Thoracic aorta (tissue), 2 donors: Measurements from ENCODE around the gene NPLOC4. TPM values are rescaled to one million over a fixed set of nuclear protein-coding genes. Genes with fewer than 3 reads are reported as not detected.

ENCODE experiments used
- ATAC-seq: fragments of 150-250 bp; one replicate; pipeline ENCODE4 v1.8.0; 2017; ENCODE audit warnings: low read depth; ENCODE audit not compliant: insufficient number of reproducible peaks, low FRiP score
- DNase-seq: peaks from one replicate; pipeline ENCODE4 v3.0.0-alpha.2; 2020; ENCODE audit warnings: low spot score
- H3K27ac ChIP-seq, 2 donors: fragments of 200-600 bp; sonication (generic); 1 replicate in 1 of 2; 2 replicates in 1 of 2; pipeline ENCODE4 v1.5.1; 2016; ENCODE audit warnings: mild to moderate bottlenecking in 2 of 2, moderate library complexity in 2 of 2
- H3K27me3 ChIP-seq: fragments of 200-600 bp; sonication (generic); replicated peaks from 2 replicates; pipeline ENCODE4 v1.6.0; 2016; ENCODE audit warnings: mild to moderate bottlenecking; ENCODE audit not compliant: insufficient read depth
- H3K36me3 ChIP-seq: fragments of 200-600 bp; sonication (generic); one replicate; pipeline ENCODE4 v1.5.1; 2016
- H3K4me1 ChIP-seq, 2 donors: fragments of 200-600 bp; sonication (generic); 1 replicate in 1 of 2; 2 replicates in 1 of 2; pipeline versions ENCODE4 v1.5.1 to v1.6.0; 2016; ENCODE audit warnings: low read depth in 2 of 2, mild to moderate bottlenecking in 1 of 2; ENCODE audit not compliant: control insufficient read depth in 1 of 2
- H3K4me3 ChIP-seq: fragments of 200-600 bp; sonication (generic); 2 replicates; pipeline ENCODE4 v1.5.1; 2016; ENCODE audit warnings: mild to moderate bottlenecking
- H3K9me3 ChIP-seq: fragments of 200-600 bp; sonication (generic); 2 replicates; pipeline ENCODE4 v1.5.1; 2016
- total RNA-seq, 2 donors: library from RNA; depleted of rRNA; stranded (reverse); fragments of >200 nt; gene quantifications; one replicate each; pipeline versions ENCODE4 v1.1.0 to v1.2.3, GENCODE V29; 2016
- TF ChIP-seq, protein P1 (sequence below): fragments of 200-600 bp; sonication (generic); IDR thresholded peaks from one replicate; pipeline ENCODE4 v1.5.1; 2019; ENCODE audit warnings: antibody characterized with exemption

Gene NPLOC4
- total RNA-seq, 2 donors from 2014 or later = 77.3 to 105 TPM

DNA sequence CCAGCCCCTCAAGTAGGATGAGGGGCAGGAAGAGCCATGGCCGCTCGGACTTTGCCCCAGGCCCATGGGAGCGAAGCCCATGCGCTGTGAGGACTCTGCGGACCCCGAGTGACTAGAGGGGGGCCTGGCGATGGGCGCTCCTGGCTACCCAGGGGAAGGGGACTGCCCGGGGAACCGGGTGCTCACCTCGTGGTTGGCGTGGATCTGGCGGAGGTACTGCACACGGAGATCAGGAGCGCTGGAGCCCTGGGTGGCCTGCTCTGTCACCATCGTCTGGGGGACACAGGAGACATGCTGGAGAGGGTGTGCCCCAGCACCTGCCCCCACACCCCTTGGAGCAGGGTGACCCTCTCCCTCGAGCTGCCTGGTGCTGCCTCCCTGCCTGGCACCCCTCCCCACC lies 95.8 kb downstream of the NPLOC4 start:
- TF ChIP-seq, protein P1, sequence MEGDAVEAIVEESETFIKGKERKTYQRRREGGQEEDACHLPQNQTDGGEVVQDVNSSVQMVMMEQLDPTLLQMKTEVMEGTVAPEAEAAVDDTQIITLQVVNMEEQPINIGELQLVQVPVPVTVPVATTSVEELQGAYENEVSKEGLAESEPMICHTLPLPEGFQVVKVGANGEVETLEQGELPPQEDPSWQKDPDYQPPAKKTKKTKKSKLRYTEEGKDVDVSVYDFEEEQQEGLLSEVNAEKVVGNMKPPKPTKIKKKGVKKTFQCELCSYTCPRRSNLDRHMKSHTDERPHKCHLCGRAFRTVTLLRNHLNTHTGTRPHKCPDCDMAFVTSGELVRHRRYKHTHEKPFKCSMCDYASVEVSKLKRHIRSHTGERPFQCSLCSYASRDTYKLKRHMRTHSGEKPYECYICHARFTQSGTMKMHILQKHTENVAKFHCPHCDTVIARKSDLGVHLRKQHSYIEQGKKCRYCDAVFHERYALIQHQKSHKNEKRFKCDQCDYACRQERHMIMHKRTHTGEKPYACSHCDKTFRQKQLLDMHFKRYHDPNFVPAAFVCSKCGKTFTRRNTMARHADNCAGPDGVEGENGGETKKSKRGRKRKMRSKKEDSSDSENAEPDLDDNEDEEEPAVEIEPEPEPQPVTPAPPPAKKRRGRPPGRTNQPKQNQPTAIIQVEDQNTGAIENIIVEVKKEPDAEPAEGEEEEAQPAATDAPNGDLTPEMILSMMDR = no peak
- H3K4me3 ChIP-seq = no peak overlapping the region
- H3K27ac ChIP-seq = no peak overlapping the region
- no peak for DNase-seq
- peaks cover 0 to 4% of the 10 kb centered on the region in 2 donors for H3K4me1 ChIP-seq
- no peak for ATAC-seq
- H3K27me3 ChIP-seq = no peaks in the 10 kb centered on the region
- H3K36me3 ChIP-seq = peaks cover 40% of the 10 kb centered on the region
- no peaks in the 10 kb centered on the region for H3K9me3 ChIP-seq

DNA sequence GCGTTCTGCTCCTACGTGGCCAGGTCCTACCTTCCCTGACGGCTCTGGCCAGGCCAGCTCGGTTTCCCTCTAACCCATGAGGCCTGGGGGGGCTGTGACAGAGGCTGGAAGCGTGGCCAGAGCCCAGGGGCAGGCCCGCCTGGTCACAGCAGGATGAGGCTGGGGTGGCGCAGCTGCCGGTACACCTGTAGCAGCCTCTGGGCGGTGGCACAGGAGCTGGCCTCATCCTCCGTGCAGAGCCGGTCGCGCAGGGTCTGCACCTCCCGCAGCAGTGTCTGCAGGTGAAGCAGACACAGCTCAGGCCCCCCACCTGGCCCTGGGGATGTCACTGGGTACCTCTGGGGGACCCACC lies 96.3 kb downstream of the NPLOC4 start:
- no peak for ATAC-seq
- TF ChIP-seq, protein P1 = no peak
- peaks cover 35% of the 10 kb centered on the region for H3K36me3 ChIP-seq

DNA sequence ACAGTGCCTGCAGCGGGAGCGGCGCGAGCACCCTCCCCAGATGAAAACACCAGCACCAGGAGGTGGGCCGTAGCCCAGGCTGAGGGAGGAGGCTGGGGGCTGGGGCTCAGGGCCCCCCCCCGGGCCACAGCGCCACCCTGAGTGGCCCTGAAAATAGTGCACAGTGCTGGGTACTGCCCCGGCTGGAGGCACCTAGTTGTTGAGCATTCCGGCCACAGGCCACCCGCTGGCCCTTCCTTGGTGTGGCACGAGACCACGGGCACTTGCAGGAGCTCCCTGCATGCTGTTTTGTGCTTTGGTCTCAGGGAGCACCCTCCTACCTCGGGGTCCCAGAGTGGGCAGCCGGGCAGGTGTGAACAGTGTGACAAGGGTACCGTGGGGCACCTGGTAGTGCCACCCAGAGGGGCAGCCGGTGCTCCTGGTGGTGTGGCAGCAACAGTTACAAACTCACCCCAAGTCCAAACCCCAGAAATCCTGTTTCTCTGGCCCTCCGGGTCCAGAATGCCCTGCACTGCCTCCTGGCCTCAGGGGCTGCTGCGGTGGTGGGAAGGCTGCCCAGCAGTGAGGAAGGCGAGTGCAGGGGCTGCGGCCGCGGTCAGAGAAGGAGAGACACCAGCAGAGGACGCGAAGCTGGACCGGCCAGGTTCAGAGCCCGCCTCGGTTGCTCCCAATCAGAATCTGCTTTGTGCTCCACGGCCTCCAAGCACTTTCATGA lies 96.8 kb downstream of the NPLOC4 start:
- Histone ChIP-seq H3K27ac (no peak overlapping the region), H3K36me3 (peaks cover 30% of the 10 kb centered on the region), H3K27me3 (no peaks in the 10 kb centered on the region), H3K9me3 (no peaks in the 10 kb centered on the region), H3K4me1 (peaks cover 0 to 4% of the 10 kb centered on the region in 2 donors), H3K4me3 (no peak overlapping the region)
- DNase-seq = no peak
- no peak for ATAC-seq
- TF ChIP-seq, protein P1 = no peak

More for the DNA sequence above, 96.3 kb downstream of the NPLOC4 start:
- no peak for DNase-seq
- no peaks in the 10 kb centered on the region for H3K27me3 ChIP-seq
- H3K4me1 ChIP-seq = peaks cover 0 to 4% of the 10 kb centered on the region in 2 donors
- H3K27ac ChIP-seq = no peak overlapping the region
- no peak overlapping the region for H3K4me3 ChIP-seq
- H3K9me3 ChIP-seq = no peaks in the 10 kb centered on the region

DNA sequence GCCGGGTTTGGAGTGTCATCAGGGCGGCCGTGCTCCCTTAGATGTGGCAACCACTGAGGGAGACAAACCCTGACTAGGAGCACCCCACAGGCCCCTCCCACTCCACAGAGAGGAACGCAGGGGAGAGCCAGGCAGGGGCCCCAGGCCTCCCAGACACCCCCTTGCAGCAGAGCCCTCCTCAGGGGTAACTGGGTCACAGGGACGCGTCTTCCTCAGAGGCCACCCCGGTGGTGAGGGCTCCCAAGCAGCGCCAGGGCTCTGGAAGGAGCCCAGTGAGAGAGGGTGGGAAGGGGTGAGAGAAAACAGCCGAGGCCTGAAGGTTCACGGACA lies 97.4 kb downstream of the NPLOC4 start:
- TF ChIP-seq, protein P1 = no peak
- H3K9me3 ChIP-seq = no peaks in the 10 kb centered on the region
- DNase-seq = no peak
- peaks cover 25% of the 10 kb centered on the region for H3K36me3 ChIP-seq
- H3K4me1 ChIP-seq = peaks cover 0 to 4% of the 10 kb centered on the region in 2 donors
- no peak overlapping the region for H3K4me3 ChIP-seq
- no peak for ATAC-seq
- no peaks in the 10 kb centered on the region for H3K27me3 ChIP-seq
- H3K27ac ChIP-seq = no peak overlapping the region

DNA sequence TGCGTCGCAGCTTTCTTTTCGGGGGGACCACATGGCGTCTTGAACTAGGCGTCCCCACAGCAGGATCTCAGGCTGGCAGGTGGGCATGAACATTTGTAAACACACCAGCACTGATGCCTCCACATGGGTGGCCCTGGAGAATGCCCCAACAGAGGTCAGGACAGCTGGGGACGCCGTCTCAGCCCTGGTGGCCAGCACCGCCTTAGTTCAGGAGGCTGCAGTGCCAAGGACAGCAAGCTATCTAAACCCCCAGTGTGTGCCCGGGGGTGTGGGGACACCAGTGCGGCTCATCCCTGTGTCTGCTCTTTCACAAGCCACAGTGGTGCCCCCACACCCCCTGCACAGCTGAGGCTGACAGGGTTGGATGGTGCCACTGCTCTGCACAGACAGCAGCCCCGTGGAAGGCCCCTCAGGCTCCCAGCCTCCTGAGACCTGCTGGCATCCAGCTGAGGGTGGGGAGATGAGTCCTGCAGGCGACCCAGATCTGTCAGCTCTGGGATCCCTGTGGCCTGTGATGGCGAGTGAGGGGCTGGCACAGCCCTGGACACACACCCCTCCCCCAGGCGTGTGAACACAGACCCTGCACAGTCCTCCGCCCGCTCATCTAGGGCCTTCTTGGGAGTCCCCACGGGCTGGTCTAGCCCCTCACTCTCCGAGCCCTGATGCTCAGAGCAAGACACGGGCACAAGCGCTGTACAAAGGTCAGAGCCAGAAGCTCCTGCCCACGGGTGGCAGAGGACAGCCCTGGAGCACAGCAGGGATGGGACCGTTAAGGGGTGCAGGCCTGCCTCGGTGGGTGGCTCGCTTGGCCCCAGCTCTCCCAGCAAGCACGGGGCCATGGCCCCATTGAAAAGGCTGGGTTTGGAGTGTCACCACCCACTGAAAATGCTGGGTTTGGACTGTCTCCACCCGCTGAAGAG lies 98.0 kb downstream of the NPLOC4 start:
- Histone ChIP-seq H3K4me3 (no peak overlapping the region), H3K4me1 (peaks cover 0 to 4% of the 10 kb centered on the region in 2 donors), H3K9me3 (no peaks in the 10 kb centered on the region), H3K27me3 (no peaks in the 10 kb centered on the region), H3K27ac (no peak overlapping the region), H3K36me3 (peaks cover 19% of the 10 kb centered on the region)
- TF ChIP-seq, protein P1 = no peak
- DNase-seq (no peak), ATAC-seq (no peak)
